Lung (tissue), 12 donors: Measurements from ENCODE around the gene HECW1. TPM values are rescaled to one million over a fixed set of nuclear protein-coding genes. Genes with fewer than 3 reads are reported as not detected.

Experiments
- ATAC-seq: fragments of 200-7000 bp; cut with Tn5 transposase; one replicate; pipeline ENCODE4 v1.9.1; 2020; ENCODE audit warnings: moderate number of reproducible peaks; ENCODE audit not compliant: insufficient read depth, low FRiP score
- DNase-seq, 3 donors: peaks; one replicate each; pipeline ENCODE4 v3.0.0-alpha.2; 2013 to 2017
- H3K27ac ChIP-seq, 2 donors: one replicate each; pipeline ENCODE4 v1.5.1; 2013; ENCODE audit warnings: mild to moderate bottlenecking in 2 of 2, moderate library complexity in 2 of 2, control low read depth in 1 of 2, inconsistent platforms in 1 of 2, low read depth in 1 of 2, low read length in 1 of 2
- H3K27me3 ChIP-seq, 3 donors: one replicate each; pipeline ENCODE4 v1.5.1; 2013; ENCODE audit warnings: low read length in 2 of 3; ENCODE audit not compliant: control insufficient read depth in 3 of 3, insufficient read depth in 3 of 3
- H3K36me3 ChIP-seq, 4 donors: one replicate each; pipeline ENCODE4 v1.5.1; 2013; ENCODE audit warnings: low read length in 4 of 4, mild to moderate bottlenecking in 1 of 4, moderate library complexity in 1 of 4; ENCODE audit not compliant: control insufficient read depth in 4 of 4, insufficient read depth in 4 of 4
- H3K4me1 ChIP-seq, 5 donors: one replicate each; pipeline ENCODE4 v1.5.1; 2013; ENCODE audit warnings: low read length in 5 of 5, mild to moderate bottlenecking in 2 of 5, moderate library complexity in 1 of 5; ENCODE audit not compliant: control insufficient read depth in 5 of 5, insufficient read depth in 5 of 5
- H3K4me3 ChIP-seq: one replicate; pipeline ENCODE4 v1.5.1; 2013; ENCODE audit warnings: mild to moderate bottlenecking, control low read depth, moderate library complexity
- H3K9ac ChIP-seq, 2 donors: one replicate each; pipeline ENCODE4 v1.5.1; 2013; ENCODE audit warnings: low read length in 2 of 2, control low read depth in 1 of 2; ENCODE audit not compliant: insufficient read depth in 1 of 2
- H3K9me3 ChIP-seq, 4 donors: one replicate each; pipeline ENCODE4 v1.5.1; 2013; ENCODE audit warnings: low read length in 3 of 4, mild to moderate bottlenecking in 1 of 4, moderate library complexity in 1 of 4; ENCODE audit not compliant: control insufficient read depth in 4 of 4, insufficient read depth in 3 of 4
- CTCF ChIP-seq: IDR thresholded peaks from 2 replicates; pipeline ENCODE4 v1.5.1; 2012; ENCODE audit warnings: mild to moderate bottlenecking; ENCODE audit errors: control extremely low read depth, extremely low read depth
- WGBS, 2 donors: extraction: QIAGEN DNeasy Blood & Tissue Kit; methylation state at CpG; one replicate each; pipeline ENCODE4 v1.1.7; 2013; 5-methylcytosine and 5-hydroxymethylcytosine counted together
- polyA plus RNA-seq, 2 donors: library from polyadenylated mRNA; stranded (reverse); fragments of 200-250 nt; gene quantifications; one replicate each; pipeline ENCODE4 v1.2.1, GENCODE V29; 2013
- total RNA-seq, 2 donors: library from RNA; depleted of rRNA in 1 of 2; stranded (reverse); fragments of >200 nt in 1 of 2; gene quantifications; one replicate each; pipeline ENCODE4 v1.2.1, GENCODE V29; 2014 to 2021
- donor health status: control.
- donor health status: control.
- donor health status: Bipolar disorder and iron deficiency.
- donor health status: healthy.
- donor health status: DM: yes; HTN: yes; CAD: no.

HECW1 gene
- total and polyA plus RNA-seq, 4 donors: 0.05 to 0.21 (median 0.13) TPM

- 55 to 68% methylated on average over 6 of the region's 6 CpGs for WGBS, 2 donors
- Histone ChIP-seq H3K27ac (no peak overlapping the region), H3K9me3 (peaks cover 0 to 2% (median 0%) of the 10 kb centered on the region in 4 donors), H3K4me1 (no peaks in the 10 kb centered on the region), H3K9ac (no peak overlapping the region), H3K27me3 (no peaks in the 10 kb centered on the region), H3K36me3 (no peaks in the 10 kb centered on the region), H3K4me3 (no peak overlapping the region)
- no peak for TF ChIP-seq CTCF
- DNase-seq (no peak), ATAC-seq (no peak)
Measured at GRCh38 chr7:43328785-43329380, 216.4 kb downstream of the HECW1 start.

GRCh38 chr7:43332193-43332796 lies 219.8 kb downstream of the HECW1 start:
- Histone ChIP-seq H3K27me3 (no peaks in the 10 kb centered on the region), H3K27ac (no peak overlapping the region), H3K4me3 (no peak overlapping the region), H3K9me3 (peaks cover 0 to 2% (median 0%) of the 10 kb centered on the region in 4 donors), H3K36me3 (no peaks in the 10 kb centered on the region), H3K9ac (no peak overlapping the region), H3K4me1 (no peaks in the 10 kb centered on the region)
- 89 to 90% methylated on average over 8 of the region's 8 CpGs for WGBS, 2 donors
- no peak for ATAC-seq
- TF ChIP-seq CTCF: no peak
- DNase-seq: no peak

- no peak overlapping the region for H3K4me3 ChIP-seq
- no peak overlapping the region for H3K27ac ChIP-seq
- H3K4me1 ChIP-seq: no peaks in the 10 kb centered on the region
- H3K27me3 ChIP-seq: no peaks in the 10 kb centered on the region
- no peak overlapping the region for H3K9ac ChIP-seq
- H3K36me3 ChIP-seq: no peaks in the 10 kb centered on the region
- TF ChIP-seq CTCF: no peak
- ATAC-seq (no peak), DNase-seq (no peak)
- H3K9me3 ChIP-seq: peaks cover 0 to 1% (median 0%) of the 10 kb centered on the region in 4 donors
Measured at GRCh38 chr7:43337191-43337590, 224.7 kb downstream of the HECW1 start.
